Fibroblast of lung (primary cell): ENCODE data around the gene SMARCE1. TPM values are rescaled to one million over a fixed set of nuclear protein-coding genes. Genes with fewer than 3 reads are reported as not detected.

ENCODE experiments used
- DNase-seq, 2 donors: peaks; one replicate each; pipeline versions ENCODE4 v3.0.0 to v3.0.0-alpha.2; 2010; ENCODE audit warnings: low read depth in 2 of 2
- H2AFZ ChIP-seq: 2 replicates; pipeline ENCODE4 v1.5.1; 2012; ENCODE audit warnings: low read length, control low read depth, inconsistent platforms
- H3K27ac ChIP-seq: 2 replicates; pipeline ENCODE4 v1.5.1; 2011; ENCODE audit warnings: low read length, control low read depth; ENCODE audit not compliant: insufficient read depth
- H3K27me3 ChIP-seq: 2 replicates; pipeline ENCODE4 v1.5.1; 2011; ENCODE audit warnings: mild to moderate bottlenecking, low read length; ENCODE audit not compliant: control insufficient read depth, insufficient read depth
- H3K36me3 ChIP-seq: 2 replicates; pipeline ENCODE4 v1.5.1; 2011; ENCODE audit warnings: low read length; ENCODE audit not compliant: control insufficient read depth, insufficient read depth
- H3K4me1 ChIP-seq: 2 replicates; pipeline ENCODE4 v1.5.1; 2011; ENCODE audit warnings: low read length; ENCODE audit not compliant: control insufficient read depth, insufficient read depth; ENCODE audit errors: extremely low read depth
- H3K4me2 ChIP-seq: 2 replicates; pipeline ENCODE4 v1.5.1; 2011; ENCODE audit warnings: low read length, control low read depth; ENCODE audit not compliant: insufficient read depth; ENCODE audit errors: extremely low read depth
- H3K4me3 ChIP-seq, 4 experiments: fragments of 200-600 bp in 1 of 4; sonication (generic) in 1 of 4; replicated peaks in 1 of 4; 2 replicates each; pipeline ENCODE4 v1.5.1; 2011 to 2016; ENCODE audit warnings: low read length in 4 of 4, low read depth in 3 of 4, mild to moderate bottlenecking in 3 of 4, control low read depth in 2 of 4, inconsistent platforms in 1 of 4, mixed read lengths in 1 of 4; ENCODE audit not compliant: insufficient read depth in 1 of 4; ENCODE audit errors: control extremely low read depth in 1 of 4
- H3K79me2 ChIP-seq: 2 replicates; pipeline ENCODE4 v1.5.1; 2012; ENCODE audit warnings: mild to moderate bottlenecking, low read length, inconsistent platforms; ENCODE audit not compliant: control insufficient read depth, insufficient read depth
- H3K9ac ChIP-seq: 2 replicates; pipeline ENCODE4 v1.5.1; 2011; ENCODE audit warnings: mild to moderate bottlenecking, low read length, control low read depth; ENCODE audit not compliant: insufficient read depth
- H3K9me3 ChIP-seq: 2 replicates; pipeline ENCODE4 v1.5.1; 2012; ENCODE audit warnings: low read depth, low read length; ENCODE audit not compliant: control insufficient read depth, insufficient read depth
- H4K20me1 ChIP-seq: 2 replicates; pipeline ENCODE4 v1.5.1; 2011; ENCODE audit warnings: low read length; ENCODE audit not compliant: control insufficient read depth, insufficient read depth; ENCODE audit errors: extremely low read depth
- CTCF ChIP-seq, 2 donors: IDR thresholded peaks in 1 of 2; conservative IDR thresholded peaks in 1 of 2; 1 replicate in 1 of 2; 2 replicates in 1 of 2; pipeline ENCODE4 v1.5.1; 2011 to 2012; ENCODE audit warnings: low read length in 2 of 2, control low read depth in 1 of 2, inconsistent platforms in 1 of 2, low read depth in 1 of 2, mild to moderate bottlenecking in 1 of 2
- EZH2 ChIP-seq: IDR thresholded peaks from 2 replicates; pipeline ENCODE4 v1.5.1; 2012; ENCODE audit warnings: low read length, control low read depth, mild to moderate bottlenecking; ENCODE audit errors: missing control alignments
- polyA plus RNA-seq, 2 donors: library from polyadenylated mRNA; depleted of rRNA in 1 of 2; stranded (reverse) in 1 of 2; unstranded in 1 of 2; fragments of >200 nt; gene quantifications; 2 replicates each; pipeline ENCODE4 v1.2.1, GENCODE V29; 2011 to 2012; ENCODE audit warnings: missing spikeins in 1 of 2
- total RNA-seq: library from RNA; depleted of rRNA; stranded (reverse); fragments of >200 nt; gene quantifications from 2 replicates; pipeline ENCODE4 v1.2.1, GENCODE V29; 2014

SMARCE1 gene
- total and polyA plus RNA-seq, 2 donors (not counting 1 experiment from before 2014, with no cell fraction given) = 75.6 to 93.8 TPM

GRCh38 chr17:40671282-40671681, 23.7 kb upstream of the SMARCE1 start:
- Histone ChIP-seq H2AFZ (no peak overlapping the region), H3K27me3 (peaks cover 9% of the 10 kb centered on the region), H3K36me3 (no peaks in the 10 kb centered on the region), H3K9me3 (no peaks in the 10 kb centered on the region), H3K4me3 (no peak overlapping the region), H3K4me1 (no peaks in the 10 kb centered on the region), H3K9ac (no peak overlapping the region), H3K27ac (no peak overlapping the region), H3K79me2 (no peaks in the 10 kb centered on the region), H3K4me2 (no peak overlapping the region), H4K20me1 (no peaks in the 10 kb centered on the region)
- DNase-seq = no peak
- no peak for TF ChIP-seq CTCF (conservative IDR thresholded peaks at IDR 0.05 in 1 of 2, IDR thresholded peaks at IDR 0.05 in 1 of 2; ENCODE audit: low read depth in 1 of 2, low read length in 2 of 2)
- TF ChIP-seq EZH2 = no peak

- H3K4me3 ChIP-seq = no peak overlapping the region
- TF ChIP-seq EZH2 (no peak), CTCF (conservative IDR thresholded peaks at IDR 0.05 in 1 of 2, IDR thresholded peaks at IDR 0.05 in 1 of 2; ENCODE audit: low read depth in 1 of 2, low read length in 2 of 2) (no peak)
- no peak overlapping the region for H2AFZ ChIP-seq
- no peaks in the 10 kb centered on the region for H3K79me2 ChIP-seq
- no peak for DNase-seq
- H3K9ac ChIP-seq = no peak overlapping the region
- no peaks in the 10 kb centered on the region for H3K4me1 ChIP-seq
- H3K4me2 ChIP-seq = no peak overlapping the region
- H3K27ac ChIP-seq = no peak overlapping the region
- H3K27me3 ChIP-seq = peaks cover 18% of the 10 kb centered on the region
- no peaks in the 10 kb centered on the region for H4K20me1 ChIP-seq
- H3K9me3 ChIP-seq = no peaks in the 10 kb centered on the region
- H3K36me3 ChIP-seq = no peaks in the 10 kb centered on the region
Measured at GRCh38 chr17:40666331-40666730, 18.7 kb upstream of the SMARCE1 start.

GRCh38 chr17:40664582-40665333, 17.1 kb upstream of the SMARCE1 start, which contains the start of gene KRT222:
KRT222 (minus strand) TSS chr17:40665177; CDS start chr17:40665099, 78 bp downstream.
- H3K9ac ChIP-seq = no peak within 1 kb of the TSS
- H3K27ac ChIP-seq = no peak within 1 kb of the TSS
- no peaks in the 10 kb centered on the region for H3K4me1 ChIP-seq
- no peaks in the 10 kb centered on the region for H3K36me3 ChIP-seq
- no peaks in the 10 kb centered on the region for H4K20me1 ChIP-seq
- DNase-seq = no peak
- peak within 1 kb of the TSS in 1 of 4 experiments; percentile 38 for H3K4me3 ChIP-seq
- peaks cover 18% of the 10 kb centered on the region for H3K27me3 ChIP-seq
- H3K9me3 ChIP-seq = no peaks in the 10 kb centered on the region
- H3K79me2 ChIP-seq = no peaks in the 10 kb centered on the region
- H2AFZ ChIP-seq = no peak within 1 kb of the TSS
- no peak for TF ChIP-seq EZH2
- TF ChIP-seq CTCF (conservative IDR thresholded peaks at IDR 0.05 in 1 of 2, IDR thresholded peaks at IDR 0.05 in 1 of 2; ENCODE audit: low read depth in 1 of 2, low read length in 2 of 2) = no peak
- peak within 1 kb of the TSS; percentile 33 for H3K4me2 ChIP-seq
